ENCODE results near the gene BBS5.
A peak's percentile ranks its signal among the peaks of the same experiment; 100 is the strongest.
"Not testable (repeated sequence)": the region's sequence is repeated elsewhere in the genome, so short reads cannot be mapped to it uniquely, and the experiment has no call there.

Gene BBS5

DNA sequence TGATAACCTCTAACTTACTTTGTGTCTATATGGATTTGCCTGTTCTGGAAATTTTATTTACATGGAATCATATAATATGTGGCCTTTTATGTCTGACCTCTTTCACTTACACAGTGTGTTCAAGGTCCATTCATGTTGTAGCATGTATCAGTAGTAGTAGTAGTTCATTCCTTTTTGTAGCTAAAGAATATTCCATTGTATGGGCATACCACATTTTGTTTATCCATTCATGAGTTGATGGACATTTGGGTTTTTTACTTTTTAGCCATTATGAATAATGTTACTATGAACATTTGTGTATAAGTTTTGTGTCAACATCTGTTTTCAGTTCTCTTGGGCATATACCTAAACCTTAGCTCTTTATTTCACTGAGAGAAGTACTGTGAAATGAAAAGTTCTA is 11.5 kb downstream of the BBS5 start:
- no peak for DNase-seq

DNA sequence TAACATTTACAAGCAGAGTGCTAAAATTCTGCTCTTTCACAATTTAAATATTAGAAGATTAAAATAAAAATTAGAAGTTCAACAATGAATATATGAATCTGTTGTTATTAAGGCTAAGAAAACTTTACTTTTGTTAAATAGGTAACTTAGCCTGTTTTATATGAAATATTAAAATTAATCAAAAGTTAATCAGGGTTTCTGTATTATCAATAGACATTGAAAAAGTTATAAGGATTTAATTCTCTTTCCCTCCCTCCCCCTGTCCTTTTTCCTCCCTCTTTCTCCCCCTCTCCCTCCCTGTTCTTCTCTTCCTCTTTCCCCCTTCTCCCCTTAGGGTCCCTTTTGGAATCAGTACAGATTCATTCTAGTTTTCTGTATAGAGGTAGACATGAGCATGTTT is 12.1 kb downstream of the BBS5 start:
- no peak for DNase-seq

- DNase-seq: no peak
These were observed 14.1 kb downstream of the BBS5 start for GRCh38 chr2:169493360-169493759.

DNA sequence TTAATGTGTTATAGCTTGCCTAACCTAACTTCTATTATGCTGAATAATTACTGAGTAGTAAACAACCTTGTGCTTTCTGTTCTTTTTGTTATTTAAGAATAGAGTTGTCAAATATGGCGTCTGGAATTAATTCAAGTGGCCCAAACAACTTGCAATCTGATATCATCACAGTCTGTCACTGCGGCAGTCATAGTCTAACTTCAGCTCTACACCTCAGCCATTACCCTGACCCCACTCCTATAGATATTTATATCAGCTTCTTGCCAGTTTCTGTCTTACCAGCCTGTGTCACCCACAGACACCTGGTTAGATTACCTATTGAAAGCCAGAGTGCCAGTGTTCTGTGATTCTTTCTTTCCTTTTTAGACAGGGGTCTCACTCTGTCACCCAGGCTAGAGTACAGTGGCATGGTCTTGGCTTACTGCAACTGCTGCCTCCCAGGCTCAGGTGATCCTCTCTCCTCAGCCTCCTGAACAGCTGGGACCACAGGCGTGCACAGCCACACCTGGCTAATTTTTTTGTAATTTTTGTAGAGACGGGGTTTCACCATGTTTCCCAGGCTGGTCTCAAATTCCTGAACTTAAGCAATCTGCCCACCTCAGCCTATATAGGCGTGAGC is 16.1 kb downstream of the BBS5 start:
- no peak for DNase-seq

GRCh38 chr2:169504651-169505050 is 25.4 kb downstream of the BBS5 start:
- no peak for DNase-seq

DNA sequence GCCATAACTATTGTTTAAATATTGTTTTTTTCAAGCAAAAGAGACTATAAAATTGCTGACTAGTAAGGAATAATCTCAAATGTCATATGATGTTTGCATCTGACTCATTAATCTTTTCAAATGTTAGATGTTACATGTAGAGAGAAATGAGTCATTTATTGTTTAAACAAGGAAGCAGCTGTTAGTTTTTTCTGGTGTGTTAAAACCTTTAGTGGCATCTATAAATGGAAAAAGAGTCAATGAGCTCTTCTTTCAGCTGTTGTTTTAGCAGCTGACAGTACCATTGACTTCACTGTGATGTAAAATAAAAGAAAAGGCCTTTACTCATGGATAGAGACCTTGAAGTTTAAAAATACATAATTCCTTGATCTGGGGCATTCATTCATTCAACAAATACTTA is 28.4 kb downstream of the BBS5 start:
- DNase-seq: peak; percentile 49

DNA sequence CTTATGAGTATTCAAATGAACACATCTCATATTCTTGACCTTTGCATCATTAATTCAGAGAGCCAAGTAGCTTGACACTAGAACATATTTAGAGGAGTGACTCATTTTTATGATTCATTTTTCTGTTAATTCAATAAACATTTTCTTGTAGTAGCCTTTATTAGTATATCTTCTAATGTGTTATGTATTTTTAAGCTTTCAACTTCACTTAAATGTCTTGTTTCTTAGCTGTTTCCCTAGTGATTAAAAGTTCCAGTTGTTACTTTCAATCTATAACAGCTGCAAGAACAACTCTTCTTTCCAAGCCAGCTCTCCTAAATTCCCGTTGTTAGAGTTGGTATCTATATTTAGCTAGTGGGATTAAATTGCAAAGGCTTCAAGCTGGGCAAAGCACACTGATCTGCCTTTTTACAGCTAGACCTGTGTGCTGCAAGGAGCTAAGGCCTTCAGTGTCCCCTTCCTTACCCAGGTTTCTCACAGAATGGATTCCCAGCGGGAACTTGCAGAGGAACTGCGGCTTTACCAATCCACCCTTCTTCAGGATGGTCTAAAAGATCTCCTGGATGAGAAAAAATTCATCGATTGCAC is 30.1 kb downstream of the BBS5 start, which contains the start of gene KLHL41:
TSS of gene KLHL41 (plus strand) at position 405 of the 588 bp plus-strand sequence. CDS start at position 482, 77 bp downstream.
- DNase-seq: peak; percentile 23

- DNase-seq: no peak
These were observed 30.7 kb downstream of the BBS5 start for GRCh38 chr2:169509955-169510354.

DNA sequence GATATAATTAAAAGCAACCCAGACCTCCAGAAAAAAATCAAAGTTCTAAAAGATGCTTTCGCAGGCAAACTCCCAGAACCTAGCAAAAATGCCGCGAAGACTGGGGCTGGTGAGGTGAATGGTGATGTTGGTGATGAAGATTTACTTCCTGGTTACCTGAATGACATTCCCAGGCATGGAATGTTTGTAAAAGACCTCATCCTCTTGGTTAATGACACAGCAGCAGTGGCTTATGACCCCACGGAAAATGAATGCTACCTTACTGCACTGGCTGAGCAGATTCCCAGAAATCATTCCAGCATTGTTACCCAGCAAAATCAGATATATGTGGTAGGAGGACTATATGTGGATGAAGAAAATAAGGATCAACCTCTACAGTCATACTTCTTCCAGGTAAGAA is 31.2 kb downstream of the BBS5 start:
- peak; percentile 13 for DNase-seq

DNA sequence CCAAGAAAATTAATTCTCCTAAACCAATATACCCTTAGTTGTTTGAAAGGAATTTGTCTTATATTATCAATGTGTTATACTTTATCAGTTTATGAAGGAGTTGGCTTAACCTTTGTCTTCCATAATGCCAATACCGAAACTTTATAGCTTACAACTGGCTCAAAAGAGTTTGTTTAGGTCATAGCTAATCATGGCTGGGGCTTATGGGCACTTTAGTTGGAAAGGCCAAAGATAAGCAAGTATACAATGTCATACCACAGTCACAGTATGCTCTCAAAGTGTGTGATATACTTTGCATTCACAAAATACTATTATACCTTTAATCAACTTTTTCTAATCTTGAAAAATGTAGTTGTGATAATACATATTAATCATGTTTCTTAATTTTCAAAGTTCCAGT is 32.5 kb downstream of the BBS5 start:
- DNase-seq: no peak

- DNase-seq: no peak
These were observed 33.2 kb downstream of the BBS5 start for GRCh38 chr2:169512525-169512924.

GRCh38 chr2:169513094-169513493 is 33.8 kb downstream of the BBS5 start:
- no peak for DNase-seq

DNA sequence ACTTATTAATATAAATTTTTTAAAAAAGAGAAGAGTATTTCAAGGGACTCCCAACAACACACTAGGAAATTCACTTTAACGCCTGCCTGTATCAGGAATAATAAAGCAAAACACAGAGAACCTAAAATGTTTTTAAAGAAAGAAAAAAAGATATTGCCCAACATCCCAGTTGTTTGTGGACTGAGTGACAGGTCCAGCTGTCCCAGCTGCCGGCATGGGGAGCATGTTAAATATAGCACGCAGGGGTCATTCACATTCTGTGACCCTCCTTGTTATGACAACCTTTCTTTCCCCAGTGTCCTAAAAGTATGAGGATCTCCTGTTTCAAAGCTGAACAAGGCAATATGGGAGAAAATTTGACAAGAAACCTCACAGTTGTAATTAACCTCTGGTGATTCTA is 34.6 kb downstream of the BBS5 start:
- no peak for DNase-seq

- not testable (repeated sequence) for DNase-seq
These were observed 35.5 kb downstream of the BBS5 start for GRCh38 chr2:169514758-169515157.

DNA sequence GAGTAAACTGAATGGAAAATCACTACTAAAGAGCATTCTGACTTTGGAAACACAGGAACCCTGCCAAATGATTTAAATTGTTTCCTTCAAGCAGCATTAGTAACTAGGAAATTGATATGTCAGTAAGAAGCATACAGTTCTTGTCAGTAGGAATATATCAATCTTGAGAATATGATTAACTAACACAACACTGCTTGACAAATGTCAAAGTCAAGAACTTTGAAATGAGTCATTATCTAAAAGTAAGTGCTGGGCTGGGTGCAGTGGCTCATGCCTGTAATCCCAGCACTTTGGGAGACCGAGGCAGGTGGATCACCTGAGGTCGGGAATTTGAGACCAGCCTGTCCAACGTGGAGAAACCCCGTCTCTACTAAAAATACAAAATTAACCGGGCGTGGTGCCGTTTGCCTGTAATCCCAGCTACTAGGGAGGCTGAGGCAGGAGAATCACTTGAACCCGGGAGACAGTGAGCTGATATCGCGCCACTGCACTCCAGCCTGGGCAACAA is 37.2 kb downstream of the BBS5 start:
- DNase-seq: not testable (repeated sequence)

- no peak for DNase-seq
These were observed 41.6 kb downstream of the BBS5 start for GRCh38 chr2:169520896-169521295.

DNA sequence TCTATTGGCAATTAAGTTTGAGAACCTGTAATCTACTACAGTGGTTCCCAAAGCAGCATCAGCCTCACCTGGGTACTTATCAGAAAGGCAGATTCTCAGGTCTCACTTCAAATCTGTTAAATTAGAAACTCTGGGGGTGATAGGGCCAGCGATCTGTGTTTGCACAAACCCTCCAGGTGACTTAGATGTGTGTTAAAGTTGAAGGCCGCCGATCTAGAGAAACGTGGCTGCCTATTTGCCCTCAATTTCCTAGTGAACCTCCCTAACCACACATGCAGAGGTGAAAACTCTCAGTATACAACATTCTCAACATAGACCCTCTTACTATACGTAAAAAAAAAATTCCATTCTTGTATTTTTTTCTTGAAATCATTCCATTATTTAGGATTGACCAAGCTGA is 44.4 kb downstream of the BBS5 start:
- DNase-seq: no peak

DNA sequence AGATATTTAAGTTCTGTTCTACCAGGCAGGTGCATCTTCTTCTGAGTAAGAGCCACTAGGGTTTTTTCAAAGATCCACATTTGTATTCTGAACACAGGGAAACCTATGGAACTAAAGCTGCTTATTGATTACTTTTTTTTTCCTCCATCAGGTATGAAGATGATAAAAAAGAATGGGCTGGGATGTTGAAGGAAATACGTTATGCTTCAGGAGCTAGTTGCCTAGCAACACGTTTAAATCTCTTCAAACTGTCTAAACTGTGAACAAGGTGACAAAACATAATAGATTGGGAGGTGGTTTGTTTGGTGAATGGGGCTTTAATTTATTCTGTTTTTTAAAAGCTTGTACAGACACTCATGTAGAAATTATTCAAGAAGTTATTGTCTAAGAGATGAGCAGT is 46.1 kb downstream of the BBS5 start:
- DNase-seq: no peak

- no peak for DNase-seq
These were observed 47.2 kb downstream of the BBS5 start for GRCh38 chr2:169526451-169526850.

DNA sequence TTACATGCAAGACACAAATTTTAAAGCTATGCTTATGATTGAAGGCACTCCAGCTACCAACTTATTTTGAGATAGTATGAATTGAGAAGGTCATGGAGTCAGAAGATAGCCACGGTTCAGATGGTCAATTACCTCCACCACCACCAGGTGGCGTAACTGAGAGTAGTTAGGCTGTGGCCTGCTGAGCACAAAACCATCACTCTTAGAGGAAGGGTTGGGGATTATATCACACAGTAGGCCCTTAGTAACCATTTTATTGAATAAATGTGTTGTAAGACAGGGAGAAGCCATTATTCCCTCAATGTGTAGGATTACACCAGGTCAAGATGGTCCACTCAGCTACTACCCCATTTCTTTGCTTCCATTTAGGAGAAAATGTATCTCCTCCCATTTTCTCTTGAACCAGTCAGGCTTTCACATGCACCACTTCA is 49.0 kb downstream of the BBS5 start:
- peak; percentile 33 for DNase-seq

GRCh38 chr2:169539460-169539859 is 60.2 kb downstream of the BBS5 start:
- DNase-seq: not testable (repeated sequence)

DNA sequence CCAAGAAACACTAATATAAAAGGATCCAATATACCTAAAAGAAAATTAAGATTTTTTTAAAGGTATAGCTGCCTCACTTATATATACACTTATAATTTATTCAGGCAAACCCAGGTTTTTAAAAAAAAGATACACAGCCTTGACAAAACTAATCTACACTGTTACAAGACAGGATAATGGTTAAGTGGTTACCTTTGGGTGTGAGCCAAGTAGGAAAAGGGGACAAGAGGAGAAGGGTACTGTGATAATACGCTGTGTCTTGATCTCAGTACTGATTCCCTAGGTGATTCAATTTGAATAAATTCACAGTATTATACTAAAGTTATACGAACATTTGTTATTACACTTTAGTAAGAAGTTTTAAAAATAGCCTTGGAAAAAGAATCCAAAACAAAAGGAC is 60.9 kb downstream of the BBS5 start:
- DNase-seq: no peak

- DNase-seq: no peak
These were observed 63.1 kb downstream of the BBS5 start for GRCh38 chr2:169542433-169542832.

- no peak for DNase-seq
These were observed 67.5 kb downstream of the BBS5 start for GRCh38 chr2:169546756-169547155.

Measured in NCI-H510A treated with DMSO at 0.1 percent for 48 hours (cell line).